ENCODE measurements around the gene TAGLN2. TPM values are rescaled to one million over a fixed set of nuclear protein-coding genes. Genes with fewer than 3 reads are reported as not detected.
A peak's percentile ranks its signal among the peaks of the same experiment; 100 is the strongest.

TAGLN2 gene
- total and polyA plus RNA-seq, 9 of the 15 experiments (the other 6 are each of a cell fraction or from before 2014, with no cell fraction given), result 192 to 683 (median 455) TPM

GRCh38 chr1:159889821-159890252, 35.5 kb downstream of the TAGLN2 start (continued):
- no peak for TF ChIP-seq CHAMP1 (IDR thresholded peaks at IDR 0.05)
- no peak for TF ChIP-seq TSC22D4 (tag; IDR thresholded peaks at IDR 0.05)
- no peak for TF ChIP-seq BCL6 (CRISPR knock-in tag; IDR thresholded peaks at IDR 0.05)
- no peak for TF ChIP-seq CUX1 (CRISPR knock-in tag; IDR thresholded peaks at IDR 0.05)
- TF ChIP-seq ZNF79 (CRISPR knock-in tag; IDR thresholded peaks at IDR 0.05; ENCODE audit: low read depth), result no peak
- TF ChIP-seq MTA3 (IDR thresholded peaks at IDR 0.05; ENCODE audit: borderline replicate concordance), result no peak
- no peak for TF ChIP-seq RUNX1 (IDR thresholded peaks at IDR 0.05; ENCODE audit: low read depth)
- no peak for TF ChIP-seq LEF1 (IDR thresholded peaks at IDR 0.05)
- no peak for TF ChIP-seq SRF (CRISPR knock-in tag; IDR thresholded peaks at IDR 0.05)
- TF ChIP-seq ARID1B (IDR thresholded peaks at IDR 0.05), result peak; percentile 47; the same call in 1 of the 2 replicates
- no peak for TF ChIP-seq ZNF146 (CRISPR knock-in tag; IDR thresholded peaks at IDR 0.05; ENCODE audit: unreplicated experiment)
- no peak for TF ChIP-seq TSHZ1 (CRISPR knock-in tag; IDR thresholded peaks at IDR 0.05)
- peak; percentile 27 for TF ChIP-seq PHF20 (IDR thresholded peaks at IDR 0.05; ENCODE audit: partially characterized antibody)
- TF ChIP-seq MBD1 (CRISPR knock-in tag; IDR thresholded peaks at IDR 0.05), result no peak
- no peak for TF ChIP-seq E2F1 (CRISPR knock-in tag; IDR thresholded peaks at IDR 0.05)
